HFFc6 (cell line): ENCODE measurements around the gene FAM53C. TPM values are rescaled to one million over a fixed set of nuclear protein-coding genes. Genes with fewer than 3 reads are reported as not detected.
A peak's percentile ranks its signal among the peaks of the same experiment; 100 is the strongest.

ENCODE experiments used
- DNase-seq: peaks from one replicate; pipeline ENCODE4 v3.0.0-alpha.2; 2018
- H3K27ac Mint-ChIP-seq: 2 replicates; pipeline ENCODE4 v1.8.0; 2020; ENCODE audit warnings: mild to moderate bottlenecking, mixed read lengths
- H3K27me3 Mint-ChIP-seq: 2 replicates; pipeline ENCODE4 v1.8.0; 2021; ENCODE audit warnings: mild to moderate bottlenecking, moderate library complexity, mixed read lengths; ENCODE audit not compliant: insufficient read depth
- H3K36me3 Mint-ChIP-seq: 2 replicates; pipeline ENCODE4 v1.8.0; 2021; ENCODE audit warnings: low read depth, mixed read lengths
- H3K4me1 Mint-ChIP-seq: 2 replicates; pipeline ENCODE4 v1.8.0; 2020; ENCODE audit warnings: low read depth, mixed read lengths
- H3K4me3 Mint-ChIP-seq: 2 replicates; pipeline ENCODE4 v1.8.0; 2020; ENCODE audit warnings: mild to moderate bottlenecking, moderate library complexity, mixed read lengths
- H3K9me3 Mint-ChIP-seq: 2 replicates; pipeline ENCODE4 v1.8.0; 2020; ENCODE audit warnings: mild to moderate bottlenecking, mixed read lengths
- CTCF ChIP-seq: fragments of 200-600 bp; sonication (generic); IDR thresholded peaks from 2 replicates; pipeline ENCODE4 v1.5.0; 2021; ENCODE audit warnings: antibody characterized with exemption, mild to moderate bottlenecking
- long read RNA-seq: library from polyadenylated mRNA; unstranded; transcript quantifications from one replicate; pipeline ENCODE4 v2.0.0, GENCODE V29; 2019
- total RNA-seq, 6 experiments: library from RNA; stranded (reverse); fragmentation: NEBNext Ultra II Directional; extraction: Animal tissue kit (Norgen Biotek cat#: 25700); gene quantifications; 2 replicates in 1 of 6; 3 replicates in 5 of 6; pipeline ENCODE4 v1.2.3, GENCODE V29; 2021

The FAM53C gene
- total RNA-seq, result 10 to 100 TPM; 28.7 to 34.4 (median 29.7) TPM
- long read RNA-seq, full-length matches to known transcripts, result 7 of 15 reads
- long read RNA-seq, partial matches to known transcripts, result 2 of 15 reads
- long read RNA-seq, other reads (novel, unspliced or antisense), result 6 of 15 reads

GRCh38 chr5:138337685-138338410 lies at the start of gene FAM53C:
TSS of gene FAM53C (plus strand) at chr5:138338266. CDS start at chr5:138341336, 3,070 bp downstream.
- TF ChIP-seq CTCF, result peak; percentile 15; the same call in 1 of the 2 replicates
- peaks cover 8% of the 10 kb centered on the region for H3K27me3 Mint-ChIP-seq

GRCh38 chr5:138289296-138289695 lies 48.8 kb upstream of the FAM53C start:
- Mint-ChIP-seq H3K9me3 (no peaks in the 10 kb centered on the region), H3K4me3 (no peak overlapping the region), H3K27ac (no peak overlapping the region), H3K4me1 (no peaks in the 10 kb centered on the region), H3K36me3 (no peaks in the 10 kb centered on the region), H3K27me3 (peaks cover 1% of the 10 kb centered on the region; the same call in 1 of the 2 replicates)
- no peak for TF ChIP-seq CTCF
- no peak for DNase-seq

More at GRCh38 chr5:138337685-138338410, at the start of gene FAM53C:
- DNase-seq, result peak; percentile 87
- H3K27ac Mint-ChIP-seq, result peak within 1 kb of the TSS; percentile 99
- peak within 1 kb of the TSS; percentile 87 for H3K4me3 Mint-ChIP-seq
- peaks cover 50% of the 10 kb centered on the region for H3K4me1 Mint-ChIP-seq
- peaks cover 17% of the 10 kb centered on the region; the same call in 1 of the 2 replicates for H3K36me3 Mint-ChIP-seq
- no peaks in the 10 kb centered on the region for H3K9me3 Mint-ChIP-seq

GRCh38 chr5:138303372-138303771 lies 34.7 kb upstream of the FAM53C start:
- H3K4me1 Mint-ChIP-seq, result peaks cover 9% of the 10 kb centered on the region
- no peaks in the 10 kb centered on the region for H3K27me3 Mint-ChIP-seq

GRCh38 chr5:138305797-138306196 lies 32.3 kb upstream of the FAM53C start:
- Mint-ChIP-seq H3K36me3 (no peaks in the 10 kb centered on the region; the same call in 1 of the 2 replicates), H3K27ac (no peak overlapping the region), H3K4me3 (no peak overlapping the region), H3K9me3 (no peaks in the 10 kb centered on the region), H3K4me1 (peaks cover 13% of the 10 kb centered on the region), H3K27me3 (no peaks in the 10 kb centered on the region)
- DNase-seq, result no peak
- no peak for TF ChIP-seq CTCF

More at GRCh38 chr5:138303372-138303771, 34.7 kb upstream of the FAM53C start:
- no peaks in the 10 kb centered on the region for H3K9me3 Mint-ChIP-seq
- peaks cover 7% of the 10 kb centered on the region for H3K36me3 Mint-ChIP-seq
- no peak for TF ChIP-seq CTCF
- H3K27ac Mint-ChIP-seq, result no peak overlapping the region
- DNase-seq, result peak; percentile 12
- no peak overlapping the region for H3K4me3 Mint-ChIP-seq

- no peak overlapping the region for H3K27ac Mint-ChIP-seq
- H3K9me3 Mint-ChIP-seq, result no peaks in the 10 kb centered on the region
- H3K4me3 Mint-ChIP-seq, result no peak overlapping the region
- 0 out of 2 replicates have a peak, but pooled peaks cover 2% of the 10 kb centered on the region for H3K27me3 Mint-ChIP-seq
- peaks cover 21% of the 10 kb centered on the region for H3K36me3 Mint-ChIP-seq
- no peaks in the 10 kb centered on the region for H3K4me1 Mint-ChIP-seq
- DNase-seq, result no peak
- TF ChIP-seq CTCF, result no peak
Observed at GRCh38 chr5:138315751-138316278, 22.3 kb upstream of the FAM53C start.
